ENCODE data around the gene ADARB2. TPM values are rescaled to one million over a fixed set of nuclear protein-coding genes. Genes with fewer than 3 reads are reported as not detected.

ADARB2 gene
- total and polyA plus RNA-seq, 2 experiments from 2014 or later, result not detected

DNA sequence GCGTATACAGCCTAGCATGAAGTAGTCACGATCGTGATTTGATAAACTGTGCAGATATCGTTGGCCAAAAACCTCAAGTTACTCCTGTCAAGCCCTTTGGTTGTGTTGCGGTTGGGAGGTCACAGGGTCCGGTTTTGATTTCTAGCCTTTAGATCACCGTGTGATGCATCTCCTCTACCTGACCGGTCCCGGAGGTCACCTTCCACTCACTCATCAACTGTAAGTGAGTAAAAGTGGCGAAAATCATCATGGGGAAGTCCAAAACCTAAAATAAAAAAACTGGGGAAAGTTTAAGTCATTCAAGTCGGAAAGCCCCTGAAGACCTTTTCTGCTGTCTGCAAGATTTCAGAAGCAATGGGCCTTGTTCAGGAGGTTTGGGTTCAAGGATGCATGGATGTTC, 62.8 kb downstream of the ADARB2 start:
- Histone ChIP-seq H3K9ac (no peak overlapping the region), H3F3A (ENCODE audit: insufficient read depth) (no peaks in the 10 kb centered on the region), H3K27ac (no peak overlapping the region), H3K9me3 (ENCODE audit: low read depth) (no peaks in the 10 kb centered on the region), H3K9me2 (ENCODE audit: insufficient read depth) (no peaks in the 10 kb centered on the region), H3K79me2 (ENCODE audit: insufficient read depth) (no peaks in the 10 kb centered on the region), H3K27me3 (replicated peaks; ENCODE audit: insufficient read depth) (no peaks in the 10 kb centered on the region), H3K4me1 (ENCODE audit: insufficient read depth) (no peaks in the 10 kb centered on the region), H3K36me3 (ENCODE audit: low read depth) (no peaks in the 10 kb centered on the region), H4K20me1 (ENCODE audit: insufficient read depth) (no peaks in the 10 kb centered on the region), H2AFZ (no peak overlapping the region), H3K4me3 (no peak overlapping the region), H3K4me2 (ENCODE audit: unreplicated experiment) (no peak overlapping the region)
- WGBS, 2 experiments (ENCODE audit: low coverage in 1 of 2, low lambda C conversion rate in 2 of 2, missing lambda C conversion rate in 2 of 2), result 50 to 53% methylated on average over 11 of the region's 11 CpGs
- TF ChIP-seq EZH2phosphoT487 (IDR thresholded peaks at IDR 0.05; ENCODE audit: insufficient read depth, low read depth) (no peak), EZH2 (IDR thresholded peaks at IDR 0.05; ENCODE audit: insufficient read depth, poor library complexity, severe bottlenecking) (no peak)
- in situ Hi-C loops (cut with MboI), result no loop called here
- DNase-seq, result no peak

DNA sequence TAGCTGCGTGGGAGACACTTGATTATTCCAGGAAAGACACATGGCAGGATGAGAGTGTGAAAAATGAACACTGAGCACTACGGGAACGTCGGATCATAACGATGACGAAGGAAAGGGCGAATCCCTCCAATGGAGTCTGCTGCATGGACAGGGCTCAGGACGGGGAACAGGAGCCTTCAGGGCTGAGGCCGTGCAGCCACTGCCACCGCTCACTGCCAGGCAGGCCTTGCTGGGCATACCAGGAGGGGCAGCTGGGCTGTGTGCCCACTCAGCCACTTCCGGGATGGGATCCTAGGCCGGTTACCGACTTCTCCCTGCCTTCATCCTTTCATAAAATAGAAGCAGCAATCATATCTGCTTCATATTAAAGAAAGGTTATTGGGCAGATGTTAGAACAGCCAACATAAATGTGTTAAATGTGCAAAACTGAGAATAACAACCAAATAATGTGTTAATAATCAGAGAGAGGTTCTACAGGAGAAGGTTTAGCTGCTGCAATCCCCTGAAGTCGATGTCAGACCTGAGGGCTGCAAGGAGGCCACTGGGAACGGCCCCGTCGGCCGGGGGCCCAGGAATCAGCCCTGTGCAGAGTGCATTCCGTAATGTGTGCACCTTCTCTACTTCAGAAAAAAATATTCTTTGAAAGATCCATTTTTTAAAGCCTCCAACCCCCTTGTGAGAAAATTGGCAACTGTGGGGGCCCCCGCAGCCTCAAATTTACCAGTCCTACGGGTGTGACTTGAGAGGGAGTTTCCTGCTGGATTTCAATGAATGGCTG, 63.6 kb downstream of the ADARB2 start:
- Histone ChIP-seq H3K36me3 (ENCODE audit: low read depth) (no peaks in the 10 kb centered on the region), H3K27ac (no peak overlapping the region), H3K4me1 (ENCODE audit: insufficient read depth) (no peaks in the 10 kb centered on the region), H3K9me2 (ENCODE audit: insufficient read depth) (no peaks in the 10 kb centered on the region), H3K4me3 (no peak overlapping the region), H2AFZ (no peak overlapping the region), H3K79me2 (ENCODE audit: insufficient read depth) (no peaks in the 10 kb centered on the region), H3K9ac (no peak overlapping the region), H3K9me3 (ENCODE audit: low read depth) (no peaks in the 10 kb centered on the region), H3K4me2 (ENCODE audit: unreplicated experiment) (no peak overlapping the region), H3K27me3 (replicated peaks; ENCODE audit: insufficient read depth) (no peaks in the 10 kb centered on the region), H3F3A (ENCODE audit: insufficient read depth) (no peaks in the 10 kb centered on the region), H4K20me1 (ENCODE audit: insufficient read depth) (no peaks in the 10 kb centered on the region)
- in situ Hi-C loops (cut with MboI), result no loop called here
- DNase-seq, result no peak
- 30 to 32% methylated on average over 21 of the region's 21 CpGs for WGBS, 2 experiments (ENCODE audit: low coverage in 1 of 2, low lambda C conversion rate in 2 of 2, missing lambda C conversion rate in 2 of 2)
- no peak for TF ChIP-seq EZH2 (IDR thresholded peaks at IDR 0.05; ENCODE audit: insufficient read depth, poor library complexity, severe bottlenecking)

DNA sequence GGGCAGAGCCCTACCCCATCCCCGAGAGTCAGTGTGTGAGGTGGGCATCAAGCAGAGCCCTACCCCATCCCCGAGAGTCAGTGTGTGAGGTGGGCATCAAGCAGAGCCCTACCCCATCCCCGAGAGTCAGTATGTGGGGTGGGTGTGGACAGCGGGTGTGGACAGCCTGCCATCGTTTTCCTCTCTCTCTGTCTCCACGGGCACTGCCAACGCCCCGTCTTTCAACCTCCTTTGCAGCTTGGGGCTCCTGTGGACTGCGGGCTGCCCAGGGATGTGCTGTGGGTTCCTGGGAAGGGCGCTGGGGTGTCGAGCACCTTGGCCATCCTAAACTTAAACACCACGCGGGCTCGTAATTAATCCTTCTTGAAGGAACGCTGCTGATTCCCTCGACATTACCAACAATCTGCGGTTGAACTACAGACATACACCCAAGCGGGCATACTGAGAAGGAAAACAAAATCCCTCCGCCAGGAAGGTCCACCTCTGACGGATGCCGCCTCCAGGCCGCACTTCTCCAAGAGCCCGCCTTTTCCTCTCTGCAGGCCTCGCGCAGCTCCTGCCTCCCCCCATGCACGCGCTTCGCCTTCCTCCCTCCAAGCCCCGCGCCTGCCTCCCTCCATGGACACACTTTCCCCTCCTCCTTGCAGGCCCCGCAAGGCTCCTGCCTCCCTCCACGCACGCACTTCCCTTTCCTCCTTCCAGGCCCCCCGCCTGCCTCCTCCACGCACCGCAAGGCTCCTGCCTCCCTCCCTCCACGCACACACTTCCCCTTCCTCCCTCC, 65.1 kb downstream of the ADARB2 start:
- no peaks in the 10 kb centered on the region for H4K20me1 ChIP-seq (ENCODE audit: insufficient read depth)
- no peaks in the 10 kb centered on the region for H3K27me3 ChIP-seq (replicated peaks; ENCODE audit: insufficient read depth)
- no peaks in the 10 kb centered on the region for H3K4me1 ChIP-seq (ENCODE audit: insufficient read depth)
- no peak overlapping the region for H3K4me2 ChIP-seq (ENCODE audit: unreplicated experiment)
- no peak overlapping the region for H2AFZ ChIP-seq
- no peak for DNase-seq
- no peak overlapping the region for H3K27ac ChIP-seq
- no peaks in the 10 kb centered on the region for H3K9me3 ChIP-seq (ENCODE audit: low read depth)
- no peaks in the 10 kb centered on the region for H3F3A ChIP-seq (ENCODE audit: insufficient read depth)
- in situ Hi-C loops (cut with MboI), result no loop called here
- no peaks in the 10 kb centered on the region for H3K36me3 ChIP-seq (ENCODE audit: low read depth)
- H3K9ac ChIP-seq, result no peak overlapping the region
- no peak overlapping the region for H3K4me3 ChIP-seq
- no peaks in the 10 kb centered on the region for H3K79me2 ChIP-seq (ENCODE audit: insufficient read depth)
- no peaks in the 10 kb centered on the region for H3K9me2 ChIP-seq (ENCODE audit: insufficient read depth)
- WGBS, 2 experiments (ENCODE audit: low coverage in 1 of 2, low lambda C conversion rate in 2 of 2, missing lambda C conversion rate in 2 of 2), result 55 to 59% methylated on average over 25 to 37 of the region's 37 CpGs
- TF ChIP-seq EZH2 (IDR thresholded peaks at IDR 0.05; ENCODE audit: insufficient read depth, poor library complexity, severe bottlenecking), result no peak
- TF ChIP-seq EZH2phosphoT487 (IDR thresholded peaks at IDR 0.05; ENCODE audit: insufficient read depth, low read depth), result no peak

DNA sequence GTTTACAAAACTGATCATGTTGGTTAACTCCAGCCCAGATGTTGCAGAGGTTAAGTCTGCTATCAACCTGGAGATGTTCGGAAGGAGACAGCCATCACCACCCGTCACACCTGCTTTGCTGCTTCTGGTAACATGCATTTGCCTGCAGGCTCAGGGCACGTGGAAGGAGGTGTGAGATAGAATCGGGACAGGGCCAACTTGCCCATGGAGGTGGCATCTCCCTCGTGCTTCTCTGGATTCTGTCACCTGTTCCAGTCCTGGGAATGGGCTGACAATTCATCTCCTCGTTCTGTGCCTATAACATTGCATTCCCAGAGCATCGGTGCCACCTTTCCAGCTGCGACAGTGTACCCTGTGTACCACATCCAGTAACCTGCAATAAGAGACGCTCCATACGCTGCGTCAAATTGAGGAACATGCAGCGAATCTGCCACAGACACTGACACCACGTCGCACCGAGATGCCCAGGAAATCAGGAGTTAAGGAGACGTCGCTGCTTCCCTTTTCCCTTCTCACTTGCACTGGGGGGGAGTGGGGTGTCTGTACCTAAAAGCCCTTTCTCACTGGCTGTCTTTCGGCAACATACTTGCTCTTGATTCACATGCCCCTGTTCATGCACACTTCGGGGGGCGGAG, 65.8 kb downstream of the ADARB2 start:
- Histone ChIP-seq H4K20me1 (ENCODE audit: insufficient read depth) (no peaks in the 10 kb centered on the region), H3K27me3 (replicated peaks; ENCODE audit: insufficient read depth) (no peaks in the 10 kb centered on the region), H3K9ac (no peak overlapping the region), H3F3A (ENCODE audit: insufficient read depth) (no peaks in the 10 kb centered on the region), H3K27ac (no peak overlapping the region), H2AFZ (no peak overlapping the region), H3K9me3 (ENCODE audit: low read depth) (no peaks in the 10 kb centered on the region), H3K4me1 (ENCODE audit: insufficient read depth) (no peaks in the 10 kb centered on the region), H3K4me3 (no peak overlapping the region), H3K4me2 (ENCODE audit: unreplicated experiment) (no peak overlapping the region), H3K9me2 (ENCODE audit: insufficient read depth) (no peaks in the 10 kb centered on the region), H3K79me2 (ENCODE audit: insufficient read depth) (no peaks in the 10 kb centered on the region), H3K36me3 (ENCODE audit: low read depth) (no peaks in the 10 kb centered on the region)
- no peak for DNase-seq
- TF ChIP-seq EZH2 (IDR thresholded peaks at IDR 0.05; ENCODE audit: insufficient read depth, poor library complexity, severe bottlenecking) (no peak), EZH2phosphoT487 (IDR thresholded peaks at IDR 0.05; ENCODE audit: insufficient read depth, low read depth) (no peak)
- in situ Hi-C loops (cut with MboI), result no loop called here
- 42 to 44% methylated on average over 20 of the region's 20 CpGs for WGBS, 2 experiments (ENCODE audit: low coverage in 1 of 2, low lambda C conversion rate in 2 of 2, missing lambda C conversion rate in 2 of 2)
